Embryonic facial prominence (tissue), 1 donor: Measurements from ENCODE around the gene DAPP1.

Experiments
- DNase-seq: peaks from one replicate; pipeline ENCODE4 v3.0.0-alpha.2; 2016; ENCODE audit errors: extremely low spot score

Gene DAPP1

DNA sequence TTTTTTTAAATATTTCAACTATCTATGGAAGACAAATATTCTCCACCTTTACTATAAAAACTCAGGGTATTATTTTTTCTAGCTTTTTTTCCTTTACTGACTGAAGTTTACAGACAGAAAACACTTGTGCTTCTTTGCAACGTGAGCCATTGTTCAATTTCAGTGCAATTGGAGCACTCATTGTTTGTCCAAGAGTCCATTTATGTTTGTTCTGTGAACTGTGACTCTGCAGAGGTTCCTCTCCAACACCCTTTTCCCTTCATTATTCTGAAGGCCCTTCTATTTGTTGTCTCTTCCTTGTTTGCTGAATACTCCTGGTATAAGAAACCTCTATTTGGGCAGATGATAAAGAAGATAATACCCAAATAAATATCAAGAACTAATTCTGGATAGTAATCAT is 37.4 kb downstream of the DAPP1 start:
- DNase-seq = no peak

DNA sequence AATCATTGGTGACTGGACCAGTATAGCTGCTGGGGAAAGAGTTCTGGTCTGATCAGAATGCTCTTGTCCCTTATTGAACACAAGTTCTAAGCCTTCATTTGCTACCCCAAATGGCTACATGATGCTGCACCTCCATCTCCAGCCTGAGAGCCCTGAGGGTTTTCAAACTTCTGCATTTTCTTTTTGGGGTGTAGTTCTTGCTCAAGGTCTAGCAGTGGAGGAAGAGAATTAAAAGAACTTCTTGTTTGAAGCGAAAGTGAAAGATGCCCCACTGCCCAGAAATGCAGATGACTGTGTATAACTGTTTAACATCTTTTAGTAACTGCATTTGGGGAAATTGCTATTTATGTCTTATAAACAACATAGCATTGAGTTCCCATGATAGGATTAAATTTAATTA is 39.1 kb downstream of the DAPP1 start:
- no peak for DNase-seq

DNA sequence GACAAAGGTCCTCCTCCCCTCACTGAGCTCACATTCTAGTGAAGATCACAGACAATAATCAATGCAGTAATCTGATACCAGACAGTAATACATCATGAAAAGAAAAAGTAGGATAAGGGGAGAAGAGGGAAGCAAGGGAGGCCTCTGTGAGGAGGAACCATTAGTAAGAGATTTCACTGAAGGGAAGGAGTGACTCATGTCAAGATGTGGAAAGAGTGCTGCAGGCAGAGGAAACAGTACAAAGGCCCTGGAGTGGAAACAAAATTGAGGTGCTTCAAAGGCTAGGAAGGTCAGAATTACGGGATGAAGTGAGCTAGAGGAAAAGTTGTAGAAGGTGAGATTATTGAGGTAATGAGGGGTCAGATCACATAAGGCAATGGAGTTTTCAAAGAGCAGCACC is 39.5 kb downstream of the DAPP1 start:
- no peak for DNase-seq

DNA sequence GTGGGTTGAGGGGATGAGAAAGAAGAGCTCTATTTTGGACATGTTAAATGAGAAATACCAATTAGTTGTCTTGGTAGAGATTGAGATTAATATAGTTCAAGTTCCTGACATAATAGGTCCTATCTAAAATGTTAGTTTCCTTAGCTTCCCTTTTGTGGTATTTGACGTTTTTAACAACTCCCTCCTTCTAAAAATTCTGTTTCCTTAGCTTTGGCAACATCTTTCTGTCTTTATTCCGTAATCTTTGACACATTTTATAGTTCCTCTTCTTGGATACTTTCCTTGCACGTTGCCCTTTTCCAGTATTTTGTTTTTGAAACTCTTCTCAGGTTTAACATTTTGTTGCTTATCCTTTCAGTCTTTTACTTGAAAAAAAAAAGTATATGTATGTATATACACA is 40.7 kb downstream of the DAPP1 start:
- DNase-seq = no peak

DNA sequence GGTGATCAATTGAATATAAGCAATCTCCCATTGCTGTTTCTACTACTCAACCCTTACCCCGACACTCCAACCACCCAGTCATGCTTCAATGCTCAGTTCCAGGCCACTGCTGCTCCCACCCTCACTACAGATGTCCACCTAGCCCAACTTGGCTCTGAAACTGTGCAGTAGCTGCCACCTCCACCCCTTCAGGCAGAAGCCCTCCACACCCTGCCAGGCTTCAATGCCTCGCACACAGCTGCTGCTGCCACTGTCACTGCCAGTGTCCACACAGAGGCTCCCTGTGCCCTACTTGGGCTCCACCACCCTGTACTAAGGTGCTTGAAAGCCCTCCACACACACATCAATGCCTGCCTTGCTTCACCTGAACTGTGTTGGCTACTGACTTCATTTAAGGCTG is 43.0 kb downstream of the DAPP1 start:
- DNase-seq = no peak

DNA sequence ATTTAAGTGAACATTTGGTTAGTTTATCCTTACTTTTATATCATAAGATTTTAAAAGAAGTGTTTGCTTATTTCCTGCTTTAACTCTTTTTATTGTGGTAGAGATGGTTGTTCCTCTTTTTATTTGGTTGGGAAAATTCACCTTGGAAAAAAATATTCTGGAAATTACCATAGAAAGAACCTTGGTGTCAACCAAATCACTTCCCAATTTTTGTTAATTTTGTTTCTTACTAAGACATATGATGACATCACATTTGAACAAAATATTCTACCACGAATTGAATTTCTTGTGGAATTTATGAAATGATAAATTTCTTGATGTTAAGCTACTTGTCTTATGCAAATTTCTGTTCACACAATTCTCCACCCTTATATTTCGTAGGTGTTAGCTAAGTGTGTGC is 43.9 kb downstream of the DAPP1 start:
- no peak for DNase-seq

DNA sequence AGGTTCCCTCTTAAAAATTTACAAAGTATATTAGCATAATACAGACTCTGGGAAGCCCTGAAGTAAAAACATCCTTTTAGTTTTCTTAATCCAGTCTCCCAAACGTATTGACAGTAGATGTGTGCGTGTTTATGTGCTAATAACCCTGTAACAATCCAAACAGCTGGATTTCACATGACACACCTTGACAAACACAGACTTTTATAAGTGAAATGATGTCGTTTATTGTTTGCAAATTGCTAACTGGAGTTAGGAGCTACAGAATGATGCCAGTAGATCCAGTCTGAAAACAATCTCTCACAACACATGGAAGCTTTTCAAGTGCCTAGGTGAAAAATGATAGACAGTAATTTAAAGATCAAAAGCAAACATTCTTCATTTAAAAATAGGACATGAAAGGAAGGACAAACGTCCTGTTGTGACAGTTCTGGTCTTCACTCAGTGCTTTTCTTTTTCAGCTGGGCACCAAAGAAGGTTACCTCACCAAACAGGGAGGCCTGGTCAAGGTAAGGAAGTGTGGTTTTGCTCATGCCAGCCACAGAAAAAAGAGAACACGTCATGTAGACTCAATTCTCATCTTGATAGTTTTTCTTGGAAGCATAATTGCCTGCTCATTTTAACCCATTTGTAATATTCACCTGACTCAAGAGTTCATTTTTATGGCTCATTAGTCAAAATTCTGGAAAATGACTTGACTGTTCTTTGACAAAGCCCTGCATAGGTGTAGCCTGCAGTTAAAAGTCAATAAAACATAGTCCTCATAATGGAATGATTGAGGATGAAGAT is 44.7 kb downstream of the DAPP1 start:
- DNase-seq = no peak

DNA sequence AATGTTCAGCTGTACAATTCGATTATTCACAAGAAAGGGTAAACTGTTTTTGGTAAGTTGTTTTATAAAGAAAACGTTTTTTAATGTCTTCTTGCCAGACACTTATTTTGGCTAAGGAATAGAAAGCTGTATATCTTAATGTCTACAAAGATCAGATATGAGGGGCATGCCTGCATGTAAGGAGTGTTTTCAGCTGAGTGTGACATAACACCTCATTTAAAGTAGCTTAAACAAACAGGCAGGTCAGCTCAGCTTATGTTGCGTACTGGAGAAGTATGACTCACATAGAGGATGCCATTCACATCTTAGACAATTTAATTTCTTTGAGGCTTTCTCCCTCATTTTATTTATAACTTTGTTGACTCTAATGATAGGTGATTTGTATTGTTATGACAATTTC is 47.2 kb downstream of the DAPP1 start:
- no peak for DNase-seq

DNA sequence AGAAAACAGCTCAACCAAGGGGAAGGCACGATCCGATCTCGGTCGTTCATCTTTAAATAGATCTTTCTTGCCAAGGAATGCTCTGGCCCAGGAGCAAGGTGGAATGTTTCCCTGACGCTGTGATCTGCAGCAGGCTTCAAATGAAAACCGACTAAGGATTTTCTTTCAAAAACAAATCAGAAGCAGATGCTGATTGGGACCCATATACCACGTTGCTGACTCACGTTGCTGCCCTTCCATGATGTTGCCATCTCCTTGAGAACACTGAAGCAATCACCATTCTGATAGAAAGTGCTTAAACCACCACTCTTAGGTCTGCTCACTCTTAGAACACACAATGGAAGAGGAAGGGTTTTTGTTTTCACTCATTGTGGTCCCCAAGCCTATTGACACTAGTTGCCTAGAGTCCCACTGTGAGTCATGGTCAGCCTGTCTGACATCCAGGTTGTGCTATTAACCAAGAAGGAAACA is 51.5 kb downstream of the DAPP1 start:
- peak; percentile 17 for DNase-seq

DNA sequence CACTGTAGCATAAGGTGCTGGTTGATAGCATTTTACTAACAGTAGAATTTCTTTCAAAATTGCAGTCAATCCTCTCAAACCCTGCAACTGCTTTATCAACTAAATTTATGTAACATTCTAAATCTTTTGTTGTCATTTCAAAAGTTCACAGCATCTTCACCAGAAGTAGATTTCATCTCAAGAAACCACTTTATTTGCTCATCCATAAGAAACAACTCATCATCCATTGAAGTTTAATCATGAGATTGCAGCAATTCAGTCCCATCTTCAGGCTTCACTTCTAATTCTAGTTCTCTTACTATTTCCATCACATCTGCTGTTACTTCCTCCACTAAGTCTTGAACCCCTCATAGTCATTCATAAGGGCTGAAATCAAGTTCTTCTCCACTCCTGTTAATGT is 55.9 kb downstream of the DAPP1 start:
- DNase-seq = no peak

DNA sequence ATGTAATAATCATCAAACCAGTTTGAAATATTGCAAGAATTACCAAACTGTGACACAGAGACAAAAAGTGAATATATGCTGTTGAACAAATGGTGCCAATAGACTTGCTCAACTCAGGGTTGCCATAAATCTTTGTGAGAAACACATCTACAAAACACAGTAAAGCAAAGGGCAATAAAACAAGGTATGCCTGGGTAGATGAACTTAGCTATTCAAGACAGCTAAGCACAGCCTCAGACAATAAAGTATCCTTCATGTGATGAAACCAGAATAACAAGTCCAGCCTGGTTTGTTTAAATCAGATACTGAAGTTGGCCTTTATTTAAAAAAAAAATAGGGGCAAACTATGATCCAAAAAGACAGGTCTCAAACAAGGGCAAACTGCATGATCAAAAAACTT is 58.4 kb downstream of the DAPP1 start:
- no peak for DNase-seq

DNA sequence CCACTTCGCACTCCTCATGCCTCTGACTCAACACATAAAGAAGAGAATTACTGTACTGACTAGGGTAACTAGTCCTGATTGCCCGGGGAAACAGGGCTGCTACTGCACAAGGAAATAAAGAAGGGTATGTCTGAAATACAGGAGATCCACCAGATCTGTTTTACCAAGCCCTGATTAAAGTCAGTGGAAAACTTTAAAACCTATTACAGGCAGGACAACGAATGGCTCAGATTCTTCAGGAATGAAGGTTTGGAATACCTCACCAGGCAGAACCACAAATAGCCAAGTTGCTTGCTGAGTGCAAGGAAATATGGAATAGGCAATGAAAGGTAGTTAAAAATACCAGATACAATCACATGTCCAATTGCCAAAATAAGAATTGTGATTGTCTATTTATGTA is 60.3 kb downstream of the DAPP1 start:
- DNase-seq = no peak

DNA sequence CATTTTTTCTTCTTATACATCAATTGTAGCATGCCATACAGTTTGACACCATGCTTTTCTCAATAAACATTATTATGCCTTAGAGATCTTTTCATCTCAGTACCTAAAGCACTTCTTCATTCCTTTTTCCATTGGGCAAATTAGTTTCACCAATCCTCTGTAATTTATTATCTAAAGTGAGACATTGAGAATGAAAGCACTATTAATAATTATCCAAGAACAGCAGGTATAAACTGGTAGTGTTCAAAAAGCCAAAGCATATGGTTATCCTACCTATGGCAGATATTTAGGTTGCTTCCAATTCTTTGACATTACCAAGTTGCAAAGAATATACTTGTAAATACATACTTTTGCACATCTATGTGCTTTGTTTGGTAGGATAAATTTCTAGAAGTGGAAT is 62.0 kb downstream of the DAPP1 start:
- DNase-seq = no peak

DNA sequence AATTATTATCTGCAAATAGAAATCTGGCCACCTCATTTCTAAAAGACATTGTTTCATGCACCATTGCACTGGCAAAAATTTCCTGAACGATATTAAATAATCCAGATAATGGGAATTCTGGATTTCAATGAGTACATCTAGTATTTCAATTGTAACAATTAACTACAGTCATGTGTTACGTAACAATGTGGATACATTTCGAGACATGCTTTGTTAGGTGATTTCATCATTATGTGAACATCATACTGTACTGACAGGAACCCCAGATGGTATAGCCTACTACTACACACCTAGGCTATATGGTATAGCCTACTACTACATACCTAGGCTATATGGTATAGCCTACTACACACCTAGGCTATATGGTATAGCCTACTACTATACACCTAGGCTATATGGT is 62.8 kb downstream of the DAPP1 start:
- DNase-seq = no peak

DNA sequence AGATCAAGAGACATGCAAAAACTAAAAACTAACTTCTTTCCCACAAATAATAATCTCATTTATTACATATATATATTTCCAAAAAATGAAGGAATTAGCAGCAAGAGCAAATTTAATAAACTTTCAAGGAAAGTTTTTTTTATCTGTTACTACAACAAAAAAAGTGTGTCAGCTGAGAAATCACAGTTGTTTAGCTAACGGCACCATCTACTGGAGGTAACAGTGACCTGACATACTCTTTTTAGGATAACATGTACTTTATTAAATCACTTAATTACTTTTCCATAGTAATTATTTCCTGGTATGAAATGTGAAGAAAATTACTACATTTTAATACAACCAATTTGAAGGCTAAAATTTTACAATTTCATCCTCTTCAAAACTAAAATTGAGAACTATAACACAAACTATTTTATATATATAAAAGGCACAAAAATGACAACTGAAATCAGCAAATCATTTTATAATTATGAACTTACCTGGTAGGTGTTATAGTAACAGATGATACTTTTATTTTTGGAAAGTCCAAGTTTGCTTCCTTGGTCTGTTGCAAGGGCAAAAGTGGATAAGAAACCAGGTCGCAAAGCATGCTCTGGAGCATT is 68.5 kb downstream of the DAPP1 start:
- no peak for DNase-seq

DNA sequence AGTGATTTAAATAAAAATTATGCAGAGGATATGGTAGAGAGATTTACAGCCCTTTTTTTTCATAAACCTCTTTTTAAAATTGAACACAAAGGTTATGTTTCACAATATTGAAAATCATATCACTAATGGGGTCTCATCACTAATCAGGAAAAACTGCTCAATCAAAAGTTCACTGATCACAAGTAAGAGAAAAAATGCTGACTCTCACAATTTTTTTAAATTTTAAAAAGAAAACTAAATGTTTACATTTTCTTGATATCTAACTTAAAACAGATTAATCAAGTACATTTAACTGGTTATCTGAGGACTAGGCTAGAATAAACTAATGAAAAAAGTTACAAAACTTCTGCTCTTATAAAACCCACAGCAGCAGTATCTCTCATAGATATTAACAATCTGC is 69.1 kb downstream of the DAPP1 start:
- DNase-seq = no peak

DNA sequence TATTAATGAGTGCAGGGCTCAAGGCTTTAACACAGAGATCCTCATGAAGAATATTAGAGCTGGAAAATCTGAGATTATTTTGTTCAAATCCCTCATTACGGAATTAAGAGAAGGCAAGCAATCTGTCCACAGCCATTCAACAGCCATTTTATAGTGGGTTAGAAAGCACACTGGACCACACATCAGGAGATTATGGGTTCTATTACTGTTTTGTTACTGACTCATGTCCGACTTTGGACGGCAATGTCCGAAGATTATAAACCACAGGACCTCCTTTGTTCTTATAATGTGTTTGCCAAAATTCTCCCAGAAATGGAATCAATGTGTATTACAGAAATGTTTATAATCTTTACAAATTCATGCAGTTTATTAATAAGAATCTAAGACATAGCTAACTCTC is 69.5 kb downstream of the DAPP1 start:
- no peak for DNase-seq

DNA sequence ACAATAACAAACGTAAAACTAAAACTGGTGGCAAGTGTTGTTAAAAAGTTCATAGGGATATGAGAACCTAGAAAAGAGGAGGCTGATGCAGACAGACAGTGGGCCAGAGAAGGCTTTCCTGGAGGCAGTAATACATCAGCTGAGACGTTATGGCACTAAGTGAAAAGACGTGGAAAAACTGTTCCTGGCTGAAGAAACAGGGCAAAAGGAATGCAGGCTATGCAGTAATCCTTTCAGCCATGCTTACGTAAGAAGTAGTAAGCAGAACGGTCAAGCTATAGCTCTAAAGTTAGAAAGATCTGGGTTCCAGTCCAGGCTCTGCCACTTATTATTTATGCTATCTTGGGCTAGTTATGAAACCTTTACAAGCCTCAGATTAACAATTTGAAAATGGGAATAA is 71.2 kb downstream of the DAPP1 start:
- no peak for DNase-seq

DNA sequence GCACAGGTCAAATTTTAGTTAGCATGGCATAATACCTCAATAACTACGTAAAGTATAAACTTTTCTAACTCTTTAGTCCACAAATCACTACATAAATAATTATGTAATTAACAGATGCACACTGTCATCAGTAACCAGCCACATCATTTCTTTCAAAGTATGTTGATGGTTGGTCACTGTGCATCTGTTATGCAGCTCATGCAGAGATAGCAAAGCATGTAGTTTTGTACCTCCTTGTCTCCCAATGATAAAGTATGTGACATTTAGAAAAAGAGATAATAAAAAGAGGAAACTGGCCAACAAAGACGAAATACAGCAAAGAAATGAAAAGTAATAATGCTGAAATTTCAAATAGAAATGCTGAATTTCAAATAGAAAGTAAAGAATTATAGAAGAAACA is 74.7 kb downstream of the DAPP1 start:
- no peak for DNase-seq

DNA sequence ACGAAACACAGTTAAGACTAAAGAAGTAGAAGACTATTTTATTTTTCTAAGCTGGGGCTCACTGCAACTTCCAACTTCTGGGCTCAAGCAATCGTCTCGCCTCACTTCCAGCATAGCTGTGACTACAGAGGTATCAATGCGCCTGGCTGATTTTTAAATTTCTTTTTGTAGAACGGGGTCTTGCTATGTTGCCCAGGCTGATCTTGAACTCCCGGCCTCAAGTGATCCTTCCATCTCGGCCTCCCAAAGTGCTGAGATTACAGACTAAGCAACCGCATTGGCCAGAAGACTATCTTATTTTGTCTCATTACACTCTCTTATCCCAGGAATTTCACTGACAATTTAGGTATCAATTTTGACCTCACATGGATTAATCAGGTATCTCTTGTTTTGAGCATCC is 76.4 kb downstream of the DAPP1 start:
- DNase-seq = no peak

DNA sequence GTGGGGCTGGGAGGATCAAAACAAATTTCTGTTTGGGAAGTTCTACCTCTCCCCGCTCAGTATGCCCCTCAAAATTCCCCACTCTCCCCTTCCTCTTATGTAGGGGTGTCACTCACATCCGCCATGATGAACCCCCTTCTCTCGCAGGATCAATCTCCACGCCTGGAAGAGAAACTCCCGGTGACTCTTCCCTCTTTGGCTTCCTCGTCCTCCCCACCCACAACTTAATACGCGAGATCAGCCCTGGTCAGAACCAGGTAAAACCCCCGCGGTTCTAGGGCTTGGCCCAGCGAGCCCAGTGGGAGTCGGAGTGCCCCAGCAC is 77.2 kb downstream of the DAPP1 start:
- no peak for DNase-seq

DNA sequence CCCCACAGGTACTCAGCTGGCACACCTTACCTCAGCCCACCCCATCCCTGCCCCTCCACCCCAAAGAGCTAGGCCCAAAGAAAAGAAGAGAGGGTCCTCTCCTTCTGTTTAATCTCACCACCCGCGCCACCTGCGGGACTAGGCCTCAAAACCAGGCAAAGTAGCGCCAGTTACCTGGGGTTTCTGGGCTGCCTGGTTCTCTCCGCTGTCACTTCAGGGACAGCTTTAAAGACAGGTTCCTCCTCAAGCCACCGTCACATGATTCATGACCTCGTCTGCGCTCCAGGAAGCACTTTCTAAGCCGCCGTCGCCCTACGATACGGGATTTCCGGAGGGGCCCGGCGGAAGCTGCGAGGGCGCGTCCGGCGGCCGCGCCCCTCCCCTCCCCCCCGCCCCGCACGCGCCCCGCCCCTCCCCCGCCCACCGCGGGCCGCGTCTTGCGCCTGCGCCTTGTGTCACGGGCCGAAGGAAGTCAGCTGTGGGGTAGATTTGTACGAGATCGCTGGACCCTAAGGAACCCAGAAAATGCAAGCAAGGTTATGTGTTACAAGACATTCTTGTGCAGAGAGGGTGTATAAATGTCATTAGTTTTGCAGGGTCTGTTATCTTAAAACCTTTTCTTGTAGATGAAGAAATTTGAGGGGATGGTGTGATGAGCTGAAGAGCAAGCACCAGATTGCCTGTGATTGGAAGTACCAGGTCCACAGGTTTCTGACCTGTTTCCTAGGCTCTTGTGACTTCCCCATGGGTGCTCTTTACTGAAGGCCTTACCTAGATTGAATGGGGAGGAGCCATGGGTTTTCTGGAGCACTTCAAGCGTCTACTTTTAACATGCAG is 77.8 kb downstream of the DAPP1 start, which contains the start of gene LAMTOR3:
LAMTOR3 (minus strand) TSS at position 267 of the 837 bp plus-strand sequence. CDS start 464 bp downstream, outside the sequence.
- peak; percentile 90 for DNase-seq

DNA sequence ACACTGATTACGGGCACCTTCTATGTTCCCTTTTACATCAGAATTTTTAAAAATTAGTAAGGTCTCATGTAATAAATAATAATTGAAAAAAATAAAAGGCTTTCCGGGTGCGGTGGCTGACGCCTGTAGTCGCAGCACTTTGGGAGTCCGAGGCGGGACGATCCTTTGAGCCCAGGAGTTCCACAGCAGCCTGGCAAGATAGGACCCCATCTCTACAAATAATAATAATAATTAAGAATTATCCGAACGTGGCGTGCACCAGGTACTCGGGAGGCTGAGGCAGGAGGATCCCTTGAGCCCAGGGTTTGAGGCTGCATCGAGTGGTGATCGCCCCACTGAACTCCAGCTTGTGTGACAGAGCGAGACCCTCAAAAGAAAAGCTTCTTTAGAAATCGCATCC is 78.4 kb downstream of the DAPP1 start:
- no peak for DNase-seq
